ENCODE measurements around the gene CRACR2A.

The CRACR2A gene

GRCh38 chr12:3715999-3716398 lies 36.9 kb downstream of the CRACR2A start:
- no peak for DNase-seq (ENCODE audit: insufficient read length, low spot score)
- no peak for FAIRE-seq
- no peak for TF ChIP-seq CTCF (IDR thresholded peaks at IDR 0.05; ENCODE audit: insufficient read depth, missing control alignments)

- DNase-seq (ENCODE audit: insufficient read length, low spot score) (no peak), FAIRE-seq (no peak)
- no peak for TF ChIP-seq CTCF (IDR thresholded peaks at IDR 0.05; ENCODE audit: insufficient read depth, missing control alignments)
These were observed 39.0 kb downstream of the CRACR2A start for GRCh38 chr12:3713947-3714346.

GRCh38 chr12:3713483-3713882 lies 39.4 kb downstream of the CRACR2A start:
- no peak for TF ChIP-seq CTCF (IDR thresholded peaks at IDR 0.05; ENCODE audit: insufficient read depth, missing control alignments)
- DNase-seq (ENCODE audit: insufficient read length, low spot score): no peak
- FAIRE-seq: no peak

GRCh38 chr12:3712209-3712992 lies 40.5 kb downstream of the CRACR2A start:
- DNase-seq (ENCODE audit: insufficient read length, low spot score) (no peak), FAIRE-seq (no peak)
- TF ChIP-seq CTCF (IDR thresholded peaks at IDR 0.05; ENCODE audit: insufficient read depth, missing control alignments): no peak

- peak; percentile 93 for FAIRE-seq
- peak; percentile 70 for DNase-seq (ENCODE audit: insufficient read length, low spot score)
- no peak for TF ChIP-seq CTCF (IDR thresholded peaks at IDR 0.05; ENCODE audit: insufficient read depth, missing control alignments)
These were observed 47.6 kb downstream of the CRACR2A start for GRCh38 chr12:3705354-3705675.

GRCh38 chr12:3704512-3705353 lies 48.2 kb downstream of the CRACR2A start:
- TF ChIP-seq CTCF (IDR thresholded peaks at IDR 0.05; ENCODE audit: insufficient read depth, missing control alignments): no peak
- FAIRE-seq (no peak), DNase-seq (ENCODE audit: insufficient read length, low spot score) (no peak)

GRCh38 chr12:3700861-3701260 lies 52.0 kb downstream of the CRACR2A start:
- no peak for TF ChIP-seq CTCF (IDR thresholded peaks at IDR 0.05; ENCODE audit: insufficient read depth, missing control alignments)
- no peak for DNase-seq (ENCODE audit: insufficient read length, low spot score)
- FAIRE-seq: no peak

All from D721Med (cell line).